Activated naive CD8-positive, alpha-beta T cell treated with anti-CD3 and anti-CD28 coated beads, Interleukin-2, amount 50 U/mL, for 16 hours (primary cell): ENCODE measurements around the gene SMC2.

Source experiments
- DNase-seq: peaks from one replicate; pipeline ENCODE4 v3.0.0-alpha.2; 2020; ENCODE audit warnings: low read depth, low spot score

The SMC2 gene

DNA sequence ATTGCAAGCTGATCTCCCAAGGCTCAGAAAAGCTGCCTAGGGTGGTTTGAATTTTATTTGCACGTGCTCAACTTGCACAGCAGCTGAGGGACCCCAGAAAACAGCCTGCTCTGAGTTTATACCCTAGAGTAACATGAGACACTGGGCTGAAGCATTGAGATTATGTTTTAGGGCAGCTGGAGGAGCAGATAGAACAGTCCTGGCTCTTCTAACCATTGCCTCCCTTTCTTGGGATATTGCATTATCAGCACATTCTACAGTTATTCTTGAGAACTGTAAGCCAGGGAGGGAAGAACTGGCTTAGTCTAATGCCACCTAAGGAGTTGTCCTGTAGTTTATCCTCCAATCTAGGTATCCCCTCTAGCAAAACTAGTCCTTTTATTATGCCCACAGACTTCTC, 10.3 kb downstream of the SMC2 start:
- DNase-seq: no peak

DNA sequence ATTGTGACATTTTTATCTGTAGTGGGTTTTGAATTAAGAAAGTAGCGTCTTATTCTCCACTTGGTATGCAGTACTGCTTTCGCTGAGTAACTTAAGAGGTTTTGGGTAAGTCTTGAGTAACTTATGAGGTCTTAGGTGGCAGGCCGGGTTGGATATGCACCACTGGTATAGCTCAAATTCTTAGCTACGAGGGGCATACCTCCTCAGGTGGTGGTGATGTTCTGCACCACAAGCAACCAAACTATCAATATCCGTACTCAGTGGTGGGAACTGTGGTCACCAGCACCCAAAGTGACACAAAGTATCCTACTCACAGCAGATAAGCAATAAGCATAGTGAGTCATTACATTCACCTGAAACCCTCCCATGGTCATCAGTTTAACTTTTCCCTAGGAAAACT, 13.7 kb downstream of the SMC2 start:
- DNase-seq: no peak

DNA sequence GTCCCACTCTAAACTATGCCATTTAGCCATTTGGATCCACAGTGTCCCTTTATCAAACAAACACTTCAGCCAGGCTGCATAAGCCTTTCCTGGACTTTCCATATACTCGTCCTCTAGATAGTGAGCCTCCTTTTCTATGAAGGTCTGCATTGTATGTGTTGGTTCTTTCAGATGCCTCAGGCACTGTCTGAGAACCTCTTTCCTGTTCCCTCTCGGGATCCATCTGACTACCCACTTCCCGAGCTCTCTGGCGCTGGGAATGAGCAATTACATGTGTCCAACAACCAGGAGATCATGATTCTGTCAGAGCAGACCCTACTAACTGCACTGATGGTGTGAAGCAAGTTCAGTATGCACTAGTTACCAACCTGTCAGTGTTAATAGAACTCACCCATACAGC, 14.2 kb downstream of the SMC2 start:
- no peak for DNase-seq

DNA sequence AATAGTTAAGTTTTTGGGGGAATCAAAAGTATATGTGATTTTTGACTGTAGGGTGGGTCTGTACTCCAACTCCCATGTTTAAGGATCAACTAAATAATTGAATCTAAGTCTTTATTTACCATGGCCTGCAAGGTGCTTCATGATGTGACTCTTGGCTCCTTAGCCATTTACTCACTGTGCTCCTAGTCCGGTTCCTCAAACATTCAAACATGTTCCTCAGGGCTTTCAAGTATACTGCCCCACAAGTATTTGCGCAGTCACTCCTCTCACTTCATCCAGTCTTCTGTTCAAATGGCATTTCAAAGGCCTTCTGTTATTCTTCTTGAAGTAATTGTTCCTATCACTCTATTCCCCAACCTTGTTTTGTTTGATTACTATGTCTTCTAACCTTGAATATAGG, 16.4 kb downstream of the SMC2 start:
- no peak for DNase-seq

DNA sequence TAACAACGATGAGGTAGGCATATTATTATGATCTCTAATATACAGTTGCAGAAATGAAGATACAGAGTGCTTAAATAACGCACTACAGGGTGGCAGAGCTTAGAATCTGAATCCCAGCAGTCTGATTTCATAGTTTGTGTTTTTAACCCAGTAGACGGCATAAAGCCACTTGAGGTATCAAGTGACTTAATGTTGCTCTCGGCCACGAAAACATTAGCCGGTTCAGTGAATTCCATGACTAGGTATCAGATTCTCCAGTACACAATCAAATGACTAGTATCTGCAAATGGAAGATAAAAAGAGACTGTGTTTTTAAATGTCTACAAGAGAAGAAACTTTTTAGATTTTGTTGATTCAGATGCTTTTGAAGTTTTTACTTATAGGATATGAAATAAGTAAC, 24.8 kb downstream of the SMC2 start:
- no peak for DNase-seq

DNA sequence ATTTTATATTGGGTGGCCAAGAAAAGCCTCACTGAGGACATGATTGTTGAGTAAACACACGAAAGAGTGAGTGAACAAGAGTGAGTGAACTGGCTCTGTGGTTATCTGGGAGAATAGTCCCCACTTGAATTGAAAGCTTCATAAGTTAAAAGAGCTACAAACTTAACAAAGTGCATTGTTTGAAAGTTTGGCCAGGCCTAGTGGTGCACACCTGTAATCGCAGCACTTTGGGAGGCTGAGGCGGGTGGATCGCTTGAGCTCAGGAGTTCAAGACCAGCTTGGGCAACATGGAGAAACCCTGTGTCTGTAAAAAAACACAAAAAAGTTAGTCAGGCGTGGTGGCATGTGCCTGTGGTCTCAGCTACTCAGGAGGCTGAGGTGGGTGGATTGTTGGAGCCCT, 26.9 kb downstream of the SMC2 start:
- no peak for DNase-seq

DNA sequence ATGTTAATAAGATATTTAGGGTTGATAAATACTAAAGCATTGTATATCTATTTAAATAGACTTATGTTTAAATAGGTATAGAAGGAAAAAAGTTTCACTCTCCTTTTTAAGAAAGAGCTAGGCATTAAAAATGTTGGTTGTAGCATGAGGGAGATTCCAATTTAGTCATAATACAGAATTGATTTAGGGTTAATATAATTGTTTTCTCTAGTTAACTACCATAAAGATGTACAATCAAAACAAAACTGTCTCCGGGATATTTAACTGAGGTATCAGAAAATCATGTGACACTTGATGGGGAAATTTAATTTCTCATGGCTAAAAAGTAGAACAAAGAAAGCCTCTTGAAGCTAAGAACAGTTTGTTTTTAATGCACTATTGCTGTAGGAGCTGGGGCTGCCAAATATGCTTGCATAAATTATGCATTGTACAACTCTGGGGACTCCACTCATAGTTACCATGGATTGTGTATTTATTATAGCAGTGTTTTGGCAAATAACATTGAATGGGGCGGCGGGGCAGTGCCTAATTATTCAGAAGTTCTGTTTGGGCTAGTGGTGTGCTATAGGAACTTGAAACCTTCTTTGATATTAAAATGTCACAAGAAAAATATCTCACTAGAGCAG, 44.2 kb downstream of the SMC2 start:
- no peak for DNase-seq

DNA sequence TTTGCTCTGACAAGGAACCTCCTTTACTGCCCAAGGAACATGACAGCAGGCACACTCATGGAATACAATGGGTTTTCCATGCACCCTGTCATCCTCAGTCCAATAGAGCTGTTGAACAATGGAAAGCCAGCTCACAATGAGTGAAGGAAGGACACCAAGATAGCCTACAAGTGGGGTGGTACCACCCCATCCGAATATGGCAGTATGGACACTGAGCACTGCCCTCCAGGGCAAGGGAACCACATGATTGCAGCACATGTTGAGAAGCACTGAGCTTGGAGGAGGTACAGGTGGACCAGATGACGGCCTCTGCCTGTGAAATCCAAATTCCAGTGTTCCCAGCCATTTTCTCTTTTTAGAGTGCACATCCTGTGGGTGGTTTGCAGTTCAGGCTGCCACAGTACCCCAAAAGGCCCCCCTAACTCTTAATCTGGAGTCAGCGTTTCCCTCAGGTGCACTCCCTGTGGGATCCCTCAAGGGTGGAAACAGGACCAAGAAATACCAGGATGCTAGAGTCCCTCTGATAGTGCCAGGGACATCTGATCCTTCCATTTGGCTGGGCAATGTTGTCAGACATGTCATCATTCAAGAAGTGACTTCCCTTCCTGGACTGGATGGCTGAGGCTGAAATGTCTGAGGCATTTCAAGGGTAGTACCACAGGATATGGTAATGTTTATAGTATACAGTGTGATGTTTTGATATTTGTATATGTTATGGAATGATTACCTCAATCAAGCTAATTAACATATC, 48.9 kb downstream of the SMC2 start:
- DNase-seq: no peak

DNA sequence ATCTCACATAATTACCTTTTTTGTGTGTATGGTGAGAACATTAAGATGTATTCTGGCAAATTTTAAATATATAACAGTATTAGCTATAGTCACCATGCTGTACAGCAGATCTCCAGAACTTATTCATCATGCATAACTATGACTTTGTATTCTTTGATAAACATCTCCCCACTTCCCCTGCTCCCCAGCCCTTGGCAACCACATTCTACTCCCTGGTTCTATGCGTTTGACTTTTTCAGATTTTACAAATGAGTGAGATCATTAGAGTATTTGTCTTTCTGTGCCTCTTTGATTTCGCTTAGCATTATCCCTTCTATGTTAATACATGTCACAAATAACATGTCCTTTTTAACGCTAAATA, 49.4 kb downstream of the SMC2 start:
- no peak for DNase-seq

DNA sequence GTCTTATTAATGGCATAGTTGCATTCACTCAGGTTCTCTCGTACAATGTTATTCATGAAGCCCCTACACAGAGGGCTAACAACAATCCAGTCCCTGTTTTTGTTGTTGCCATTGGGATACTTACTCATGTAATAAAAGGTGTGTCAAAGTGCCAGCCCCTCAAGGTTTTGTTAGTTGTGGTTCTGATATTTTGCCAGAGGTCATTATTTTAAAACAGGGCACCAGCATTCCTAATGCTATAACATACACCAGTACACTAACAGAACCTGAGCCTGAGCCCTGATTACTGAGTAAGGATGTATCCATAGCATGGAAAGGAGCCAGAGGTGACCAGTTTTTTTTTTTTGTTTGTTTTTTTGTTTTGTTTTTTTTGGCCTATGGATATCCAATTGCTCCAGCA, 50.2 kb downstream of the SMC2 start:
- no peak for DNase-seq

DNA sequence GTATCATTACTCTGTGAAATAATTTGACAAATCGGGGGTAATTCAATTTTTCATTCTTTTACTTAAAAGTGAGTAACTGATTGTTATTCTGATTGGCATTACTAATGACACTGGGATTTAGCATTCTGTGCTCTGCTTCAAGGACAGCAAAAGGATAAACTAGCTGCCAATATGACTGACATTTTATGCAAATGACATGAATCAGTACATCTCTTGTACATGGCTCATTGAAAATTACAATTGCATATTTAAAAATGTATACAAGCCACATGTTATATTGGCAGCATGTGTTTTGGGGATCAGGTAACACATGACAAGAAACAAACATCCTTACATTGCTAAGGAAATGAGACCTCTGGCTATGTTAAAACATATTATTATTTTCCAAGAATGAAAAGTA, 79.0 kb downstream of the SMC2 start:
- DNase-seq: no peak

DNA sequence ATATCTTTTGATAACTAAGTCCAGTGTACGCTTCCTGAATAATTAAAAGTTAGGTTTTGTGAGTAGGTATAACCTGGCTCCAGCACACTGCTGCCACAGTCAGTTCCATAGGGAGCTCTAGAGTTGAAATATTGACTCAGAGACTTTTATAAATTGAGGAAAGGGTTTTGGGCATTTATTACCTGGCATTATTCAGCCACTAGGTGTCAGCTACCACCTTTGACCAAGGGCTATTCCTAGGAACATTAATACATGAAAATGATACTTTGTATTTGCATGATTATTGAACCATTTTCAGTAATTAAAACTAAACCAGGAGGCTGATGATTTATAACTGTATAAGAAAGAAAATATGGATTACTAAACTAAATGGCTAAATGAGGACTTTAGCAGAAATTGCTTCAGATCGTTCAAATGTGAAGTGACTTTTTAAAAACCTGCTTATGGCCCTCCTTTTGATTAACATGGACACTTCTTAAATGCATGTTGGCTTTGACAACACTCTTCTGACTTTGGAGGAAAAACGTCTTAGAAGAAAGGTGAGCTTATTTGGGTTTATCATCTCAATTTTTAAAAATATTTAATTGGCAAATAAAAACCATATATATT, 83.0 kb downstream of the SMC2 start:
- DNase-seq: no peak

DNA sequence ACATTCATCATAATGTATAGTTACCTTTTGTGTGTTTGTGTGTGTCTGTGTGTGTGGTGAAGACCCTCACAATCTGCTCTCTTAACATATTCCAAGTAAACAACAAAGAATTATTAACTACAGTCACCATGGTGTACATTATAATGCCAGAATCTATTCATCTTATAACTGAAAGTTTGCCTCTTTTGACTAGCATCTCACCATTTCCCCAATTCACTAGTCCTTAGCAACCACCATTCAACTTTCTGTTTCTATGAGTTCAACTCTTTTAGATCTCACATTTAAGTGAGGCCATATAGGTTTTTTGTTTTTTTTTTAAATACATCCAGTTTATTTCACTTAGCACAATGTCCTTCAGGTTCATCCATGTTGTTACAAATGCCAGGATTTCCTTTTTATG, 83.6 kb downstream of the SMC2 start:
- no peak for DNase-seq
